ENCODE data around the gene PROX2. TPM values are rescaled to one million over a fixed set of nuclear protein-coding genes. Genes with fewer than 3 reads are reported as not detected.

PROX2 gene
- total and polyA plus RNA-seq, 2 donors (not counting 3 experiments of a cell fraction or from before 2014, with no cell fraction given), result 0.01 TPM; not detected in 1

DNA sequence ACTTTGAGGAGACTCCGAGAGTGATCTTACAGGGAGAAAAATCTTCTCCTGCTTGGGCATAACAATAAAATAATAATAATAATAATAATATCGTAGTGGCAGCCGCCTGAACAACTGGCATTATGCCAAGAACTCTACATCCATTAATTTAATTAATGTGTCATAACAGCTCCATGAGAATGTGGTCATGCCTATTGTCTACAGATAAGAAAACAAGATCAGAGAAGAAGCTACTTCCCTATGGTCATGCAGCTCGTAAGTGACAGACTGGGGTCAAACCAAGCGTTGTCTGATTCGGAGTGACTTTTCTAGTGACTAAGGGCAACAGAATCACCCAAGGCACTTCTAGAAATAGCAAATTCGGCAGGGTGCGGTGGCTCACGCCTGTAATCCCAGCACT, 11.7 kb downstream of the PROX2 start:
- FAIRE-seq (no peak), DNase-seq (ENCODE audit: low read depth, low spot score) (no peak)
- H3K4me1 ChIP-seq (ENCODE audit: control insufficient read depth, extremely low read depth, insufficient read depth, low read length), result no peaks in the 10 kb centered on the region
- intact Hi-C loops (cut with micrococcal nuclease), result no loop called here
- no peak overlapping the region for H3K4me3 ChIP-seq (replicated peaks in 1 of 3; ENCODE audit: insufficient read depth in 1 of 3, low read depth in 1 of 3, low read length in 3 of 3)
- H4K20me1 ChIP-seq (replicated peaks; ENCODE audit: control insufficient read depth, extremely low read depth, insufficient read depth, low read length), result no peaks in the 10 kb centered on the region
- H3K79me2 ChIP-seq (ENCODE audit: control insufficient read depth, insufficient read depth, low read length), result no peaks in the 10 kb centered on the region
- TF ChIP-seq POLR2A (IDR thresholded peaks at IDR 0.05; ENCODE audit: low read depth, low read length) (no peak), POLR2AphosphoS5 (IDR thresholded peaks at IDR 0.05; ENCODE audit: insufficient read depth, low read depth, low read length) (no peak), FOS (IDR thresholded peaks at IDR 0.05; ENCODE audit: borderline replicate concordance, insufficient read depth, low read length) (no peak), JUN (IDR thresholded peaks at IDR 0.05; ENCODE audit: borderline replicate concordance, insufficient read depth, insufficient read length, low read depth) (no peak), EZH2 (IDR thresholded peaks at IDR 0.05; ENCODE audit: borderline replicate concordance, low read depth, low read length, severe bottlenecking) (no peak), MYC (IDR thresholded peaks at IDR 0.05; ENCODE audit: low read depth, low read length) (no peak), GATA2 (IDR thresholded peaks at IDR 0.05; ENCODE audit: insufficient read depth, insufficient read length, low read depth, low read length) (no peak)
- TF ChIP-seq, protein P1, sequence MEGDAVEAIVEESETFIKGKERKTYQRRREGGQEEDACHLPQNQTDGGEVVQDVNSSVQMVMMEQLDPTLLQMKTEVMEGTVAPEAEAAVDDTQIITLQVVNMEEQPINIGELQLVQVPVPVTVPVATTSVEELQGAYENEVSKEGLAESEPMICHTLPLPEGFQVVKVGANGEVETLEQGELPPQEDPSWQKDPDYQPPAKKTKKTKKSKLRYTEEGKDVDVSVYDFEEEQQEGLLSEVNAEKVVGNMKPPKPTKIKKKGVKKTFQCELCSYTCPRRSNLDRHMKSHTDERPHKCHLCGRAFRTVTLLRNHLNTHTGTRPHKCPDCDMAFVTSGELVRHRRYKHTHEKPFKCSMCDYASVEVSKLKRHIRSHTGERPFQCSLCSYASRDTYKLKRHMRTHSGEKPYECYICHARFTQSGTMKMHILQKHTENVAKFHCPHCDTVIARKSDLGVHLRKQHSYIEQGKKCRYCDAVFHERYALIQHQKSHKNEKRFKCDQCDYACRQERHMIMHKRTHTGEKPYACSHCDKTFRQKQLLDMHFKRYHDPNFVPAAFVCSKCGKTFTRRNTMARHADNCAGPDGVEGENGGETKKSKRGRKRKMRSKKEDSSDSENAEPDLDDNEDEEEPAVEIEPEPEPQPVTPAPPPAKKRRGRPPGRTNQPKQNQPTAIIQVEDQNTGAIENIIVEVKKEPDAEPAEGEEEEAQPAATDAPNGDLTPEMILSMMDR (IDR thresholded peaks at IDR 0.05; ENCODE audit: extremely low read depth in 1 of 2, insufficient read depth in 1 of 2, low read depth in 1 of 2, low read length in 2 of 2), result no peak
- TF ChIP-seq, protein P2, sequence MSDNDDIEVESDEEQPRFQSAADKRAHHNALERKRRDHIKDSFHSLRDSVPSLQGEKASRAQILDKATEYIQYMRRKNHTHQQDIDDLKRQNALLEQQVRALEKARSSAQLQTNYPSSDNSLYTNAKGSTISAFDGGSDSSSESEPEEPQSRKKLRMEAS (IDR thresholded peaks at IDR 0.05; ENCODE audit: insufficient read depth, insufficient read length), result no peak
- no peaks in the 10 kb centered on the region for H3K9me3 ChIP-seq (replicated peaks; ENCODE audit: control insufficient read depth, insufficient read depth, low read length)
- H3K27me3 ChIP-seq (ENCODE audit: control insufficient read depth in 2 of 2, insufficient read depth in 2 of 2, low read length in 2 of 2), result peaks cover 5 to 9% of the 10 kb centered on the region in 2 experiments
- dilution Hi-C loops (cut with MboI; ENCODE audit: extremely low pct_ligation_motif_present, low sequenced_read_pairs), result no loop called here
- CTCF ChIA-PET, result interaction anchor here (7.7 to 12.3 kb wide), 3 partner anchors 13 to 224 kb away, joined by 109 to 468 read pairs (median 245); partner anchors contain the start of genes DLST and PROX2
- H3K4me2 ChIP-seq (ENCODE audit: insufficient read depth, low read length), result no peak overlapping the region
- no peak overlapping the region for H3K9ac ChIP-seq (replicated peaks; ENCODE audit: extremely low read depth, insufficient read depth, low read length)
- POLR2A ChIA-PET, result no interaction called here
- no peaks in the 10 kb centered on the region for H3K36me3 ChIP-seq (ENCODE audit: control insufficient read depth in 2 of 2, extremely low read depth in 1 of 2, insufficient read depth in 2 of 2, low read length in 2 of 2)
- no peaks in the 10 kb centered on the region for H3K9me1 ChIP-seq (replicated peaks; ENCODE audit: control insufficient read depth, extremely low read depth, insufficient read depth, low read length)
- H2AFZ ChIP-seq (ENCODE audit: low read depth, low read length), result no peak overlapping the region
- no TSS peak for BruUV-seq (replicated peaks)
- no peak overlapping the region for H3K27ac ChIP-seq (ENCODE audit: insufficient read depth, low read depth, low read length)
